Spleen (tissue), 11 donors: ENCODE measurements around the gene SCGB1D1. TPM values are rescaled to one million over a fixed set of nuclear protein-coding genes. Genes with fewer than 3 reads are reported as not detected.

ENCODE experiments used
- DNase-seq: peaks from one replicate; pipeline ENCODE4 v3.0.0-alpha.2; 2020
- H3K27ac ChIP-seq, 8 donors: fragments of 200-600 bp; sonication (generic) in 7 of 8; 1 replicate in 4 of 8; 2 replicates in 4 of 8; pipeline versions ENCODE4 v1.5.0 to v1.8.0; 2016 to 2021; ENCODE audit warnings: inconsistent platforms in 4 of 8, mild to moderate bottlenecking in 4 of 8, moderate library complexity in 1 of 8
- H3K27me3 ChIP-seq, 7 donors: fragments of 200-600 bp; sonication (generic) in 6 of 7; replicated peaks in 1 of 7; 1 replicate in 4 of 7; 2 replicates in 3 of 7; pipeline versions ENCODE4 v1.5.0 to v1.8.0; 2016 to 2021; ENCODE audit warnings: inconsistent platforms in 3 of 7, mild to moderate bottlenecking in 1 of 7
- H3K36me3 ChIP-seq, 6 donors: fragments of 200-600 bp; sonication (generic) in 5 of 6; 1 replicate in 4 of 6; 2 replicates in 2 of 6; pipeline versions ENCODE4 v1.5.0 to v1.8.0; 2016 to 2021; ENCODE audit warnings: inconsistent platforms in 2 of 6
- H3K4me1 ChIP-seq, 6 donors: fragments of 200-600 bp; sonication (generic) in 5 of 6; 1 replicate in 3 of 6; 2 replicates in 3 of 6; pipeline versions ENCODE4 v1.5.0 to v1.8.0; 2016 to 2021; ENCODE audit warnings: inconsistent platforms in 3 of 6
- H3K4me3 ChIP-seq, 8 donors: fragments of 200-600 bp; sonication (generic) in 7 of 8; 1 replicate in 4 of 8; 2 replicates in 4 of 8; pipeline versions ENCODE4 v1.5.0 to v1.8.0; 2016 to 2021; ENCODE audit warnings: inconsistent platforms in 4 of 8, mild to moderate bottlenecking in 4 of 8, moderate library complexity in 2 of 8
- H3K9me3 ChIP-seq, 8 donors: fragments of 200-600 bp; sonication (generic) in 7 of 8; 1 replicate in 4 of 8; 2 replicates in 4 of 8; pipeline versions ENCODE4 v1.5.0 to v1.8.0; 2016 to 2021; ENCODE audit warnings: inconsistent platforms in 4 of 8
- POLR2A ChIP-seq, 3 donors: fragments of 450-650 bp; IDR thresholded peaks; one replicate each; pipeline ENCODE4 v1.5.1; 2017; ENCODE audit warnings: antibody characterized with exemption in 3 of 3, mild to moderate bottlenecking in 1 of 3
- POLR2AphosphoS5 ChIP-seq, 3 donors: sonication (generic); formaldehyde crosslinking; IDR thresholded peaks; one replicate each; pipeline ENCODE4 v1.5.1; 2017; ENCODE audit warnings: antibody characterized with exemption in 3 of 3
- WGBS, 5 donors: extraction: QIAGEN DNeasy Blood & Tissue Kit in 3 of 5; methylation state at CpG; one replicate each; pipeline versions ENCODE4 v1.1.5 to v1.1.7; 2013 to 2018; 5-methylcytosine and 5-hydroxymethylcytosine counted together
- intact Hi-C: fragments of 100-400 bp; cut with DNase I; formaldehyde crosslinking; loops from one replicate; pipeline ENCODE4 v1.15.0; 2023; ENCODE audit warnings: low total_unique reads
- polyA plus RNA-seq, 3 donors: library from polyadenylated mRNA; stranded (reverse); fragments of 200-250 nt; gene quantifications; one replicate each; pipeline ENCODE4 v1.2.1, GENCODE V29; 2013
- total RNA-seq, 7 donors: library from RNA; depleted of rRNA in 3 of 7; stranded (reverse); fragments of >200 nt in 3 of 7; fragmentation: NEBNext Ultra II Directional in 4 of 7; extraction: Animal tissue kit (Norgen Biotek cat#: 25700) in 4 of 7; gene quantifications; one replicate each; pipeline versions ENCODE4 v1.1.0 to v1.2.1, GENCODE V29; 2016 to 2021
- TF ChIP-seq, protein P1 (sequence below), 11 experiments: fragments of 200-600 bp in 7 of 11; fragments of 450-650 bp in 4 of 11; sonication (generic) in 4 of 11; IDR thresholded peaks in 8 of 11; conservative IDR thresholded peaks in 3 of 11; 1 replicate in 7 of 11; 2 replicates in 4 of 11; pipeline versions ENCODE4 v1.4.0 to v1.8.0; 2016 to 2021; ENCODE audit warnings: antibody characterized with exemption in 11 of 11, inconsistent platforms in 4 of 11, mild to moderate bottlenecking in 1 of 11
- donor health status: healthy with polysubstance abuse.
- donor health status: DM: no; HTN: no; CAD: no; lungs with moderate emphysema.
- donor health status: DM: no; HTN: no; CAD: no.
- donor health status: Bipolar disorder and iron deficiency.
- donor health status: healthy.
- donor health status: DM: no; HTN: no; CAD: no.
- donor health status: DM: yes; HTN: yes; CAD: no.

Gene SCGB1D1
- total and polyA plus RNA-seq, 10 donors = not detected

GRCh38 chr11:62171261-62171723 is 18.7 kb upstream of the SCGB1D1 start:
- DNase-seq = no peak
- TF ChIP-seq, protein P1, sequence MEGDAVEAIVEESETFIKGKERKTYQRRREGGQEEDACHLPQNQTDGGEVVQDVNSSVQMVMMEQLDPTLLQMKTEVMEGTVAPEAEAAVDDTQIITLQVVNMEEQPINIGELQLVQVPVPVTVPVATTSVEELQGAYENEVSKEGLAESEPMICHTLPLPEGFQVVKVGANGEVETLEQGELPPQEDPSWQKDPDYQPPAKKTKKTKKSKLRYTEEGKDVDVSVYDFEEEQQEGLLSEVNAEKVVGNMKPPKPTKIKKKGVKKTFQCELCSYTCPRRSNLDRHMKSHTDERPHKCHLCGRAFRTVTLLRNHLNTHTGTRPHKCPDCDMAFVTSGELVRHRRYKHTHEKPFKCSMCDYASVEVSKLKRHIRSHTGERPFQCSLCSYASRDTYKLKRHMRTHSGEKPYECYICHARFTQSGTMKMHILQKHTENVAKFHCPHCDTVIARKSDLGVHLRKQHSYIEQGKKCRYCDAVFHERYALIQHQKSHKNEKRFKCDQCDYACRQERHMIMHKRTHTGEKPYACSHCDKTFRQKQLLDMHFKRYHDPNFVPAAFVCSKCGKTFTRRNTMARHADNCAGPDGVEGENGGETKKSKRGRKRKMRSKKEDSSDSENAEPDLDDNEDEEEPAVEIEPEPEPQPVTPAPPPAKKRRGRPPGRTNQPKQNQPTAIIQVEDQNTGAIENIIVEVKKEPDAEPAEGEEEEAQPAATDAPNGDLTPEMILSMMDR (IDR thresholded peaks at IDR 0.05 in 8 of 11, conservative IDR thresholded peaks at IDR 0.05 in 3 of 11) = peak; percentile 16 to 66 (median 56)
- TF ChIP-seq POLR2AphosphoS5 (IDR thresholded peaks at IDR 0.05) = no peak
- Histone ChIP-seq H3K4me3 (no peak overlapping the region), H3K36me3 (no peaks in the 10 kb centered on the region), H3K27me3 (peaks cover 0 to 68% (median 6%) of the 10 kb centered on the region in 7 donors), H3K27ac (peak overlapping the region in 4 of 8 donors; percentile 6 to 52 (median 46)), H3K4me1 (peaks cover 0 to 17% (median 5%) of the 10 kb centered on the region in 6 donors), H3K9me3 (no peaks in the 10 kb centered on the region)
- intact Hi-C loops = loop anchor here (10.0 kb wide), 1 partner anchor 144 kb away; no protein-coding TSS in a partner anchor
- WGBS, 5 donors = 6 to 9% (median 8%) methylated on average over 14 of the region's 14 CpGs

- DNase-seq = no peak
- TF ChIP-seq POLR2AphosphoS5 (IDR thresholded peaks at IDR 0.05) = no peak
- TF ChIP-seq, protein P1 (IDR thresholded peaks at IDR 0.05 in 8 of 11, conservative IDR thresholded peaks at IDR 0.05 in 3 of 11) = no peak
- TF ChIP-seq POLR2A (IDR thresholded peaks at IDR 0.05) = no peak
These were observed 17.7 kb upstream of the SCGB1D1 start for GRCh38 chr11:62172294-62172693.

GRCh38 chr11:62176766-62177165 is 13.2 kb upstream of the SCGB1D1 start:
- WGBS, 5 donors = 82 to 96% (median 92%) methylated on average over 3 of the region's 3 CpGs
- H3K27ac ChIP-seq = no peak overlapping the region
- H3K4me3 ChIP-seq = no peak overlapping the region
- no peak for TF ChIP-seq POLR2A (IDR thresholded peaks at IDR 0.05)
- no peaks in the 10 kb centered on the region for H3K9me3 ChIP-seq
- DNase-seq = no peak
- peaks cover 0 to 5% (median 0%) of the 10 kb centered on the region in 6 donors for H3K4me1 ChIP-seq
- H3K36me3 ChIP-seq = no peaks in the 10 kb centered on the region
- intact Hi-C loops = loop anchor here (10.0 kb wide), 1 partner anchor 138 kb away; no protein-coding TSS in a partner anchor
- H3K27me3 ChIP-seq = peaks cover 0 to 37% (median 0%) of the 10 kb centered on the region in 7 donors

More at GRCh38 chr11:62172294-62172693, 17.7 kb upstream of the SCGB1D1 start:
- Histone ChIP-seq H3K4me3 (no peak overlapping the region), H3K27me3 (peaks cover 0 to 66% (median 5%) of the 10 kb centered on the region in 7 donors), H3K27ac (no peak overlapping the region), H3K36me3 (no peaks in the 10 kb centered on the region), H3K9me3 (no peaks in the 10 kb centered on the region), H3K4me1 (peaks cover 0 to 17% (median 5%) of the 10 kb centered on the region in 6 donors)
- WGBS, 5 donors = 66 to 73% (median 70%) methylated on average over 7 of the region's 7 CpGs
- intact Hi-C loops = loop anchor here (10.0 kb wide), 1 partner anchor 143 kb away; no protein-coding TSS in a partner anchor

GRCh38 chr11:62179995-62180394 is 10.0 kb upstream of the SCGB1D1 start:
- Histone ChIP-seq H3K27ac (no peak overlapping the region), H3K4me1 (no peaks in the 10 kb centered on the region), H3K4me3 (no peak overlapping the region), H3K36me3 (no peaks in the 10 kb centered on the region), H3K9me3 (peaks cover 0 to 9% (median 0%) of the 10 kb centered on the region in 8 donors), H3K27me3 (peaks cover 0 to 35% (median 0%) of the 10 kb centered on the region in 7 donors)
- 80 to 97% (median 91%) methylated on average over 5 of the region's 5 CpGs for WGBS, 5 donors
- TF ChIP-seq, protein P1 (IDR thresholded peaks at IDR 0.05 in 8 of 11, conservative IDR thresholded peaks at IDR 0.05 in 3 of 11) = no peak
- no peak for TF ChIP-seq POLR2A (IDR thresholded peaks at IDR 0.05)
- TF ChIP-seq POLR2AphosphoS5 (IDR thresholded peaks at IDR 0.05) = no peak
- intact Hi-C loops = loop anchor here (10.0 kb wide), 1 partner anchor 135 kb away; no protein-coding TSS in a partner anchor
- no peak for DNase-seq
